Prostate gland (tissue), 1 donor: ENCODE results near the gene SPIN3.

Source experiments
- POLR2A ChIP-seq: fragments of 450-650 bp; IDR thresholded peaks from one replicate; pipeline ENCODE4 v1.6.1; 2016; ENCODE audit warnings: antibody characterized with exemption, mild to moderate bottlenecking
- POLR2AphosphoS5 ChIP-seq: sonication (generic); formaldehyde crosslinking; IDR thresholded peaks from one replicate; pipeline ENCODE4 v1.6.1; 2017; ENCODE audit warnings: antibody characterized with exemption

DNA sequence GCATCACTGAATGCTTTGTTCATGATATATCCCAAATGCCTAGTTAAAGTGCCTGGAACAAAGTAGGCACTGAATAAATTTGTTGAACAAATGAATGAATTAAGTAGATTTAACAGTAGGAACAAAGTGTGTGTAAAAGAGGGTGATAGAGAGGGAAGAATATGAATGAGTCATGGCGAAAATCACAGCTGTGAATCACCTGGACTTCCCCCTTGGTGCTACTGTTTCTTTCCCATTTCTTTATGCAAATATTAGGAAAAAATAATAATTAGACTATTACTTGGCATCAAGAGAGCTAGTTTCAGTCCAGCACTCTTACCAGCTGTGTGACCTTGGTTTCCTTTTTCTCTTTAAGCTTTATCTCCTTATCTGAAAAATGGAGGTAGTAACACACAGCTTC lies 9.2 kb downstream of the SPIN3 start:
- TF ChIP-seq POLR2A (no peak), POLR2AphosphoS5 (no peak)
